ENCODE data around the gene BSN.

GRCh38 chr3:49669352-49669751 lies 115.1 kb downstream of the BSN start:
- TF ChIP-seq CTCF (IDR thresholded peaks at IDR 0.05), result no peak
- TF ChIP-seq EP300 (IDR thresholded peaks at IDR 0.05), result no peak
- no peak for TF ChIP-seq POLR2AphosphoS5 (IDR thresholded peaks at IDR 0.05)
- TF ChIP-seq POLR2A (IDR thresholded peaks at IDR 0.05), result no peak

All from suprapubic skin (tissue), 4 donors.